Measurements from ENCODE around the gene GPC1. TPM values are rescaled to one million over a fixed set of nuclear protein-coding genes. Genes with fewer than 3 reads are reported as not detected.

The GPC1 gene
- total and polyA plus RNA-seq, 2 of the 4 experiments (the other 2 are of a cell fraction), result 16.0 to 211 TPM

GRCh38 chr2:240460781-240461431 lies 25.4 kb downstream of the GPC1 start:
- no peak overlapping the region for H4K8ac ChIP-seq (ENCODE audit: low read depth in 2 of 2, low read length in 2 of 2)
- H3K56ac ChIP-seq (ENCODE audit: extremely low read depth, insufficient read depth, low read length), result no peak overlapping the region
- no peak overlapping the region for H3K14ac ChIP-seq (replicated peaks; ENCODE audit: low read depth, low read length)
- H3K9ac ChIP-seq (ENCODE audit: low read depth, low read length), result no peak overlapping the region
- no peak for TF ChIP-seq MXI1 (IDR thresholded peaks at IDR 0.05; ENCODE audit: borderline replicate concordance, low read depth, low read length)
- no peak for TF ChIP-seq MAZ (IDR thresholded peaks at IDR 0.05; ENCODE audit: borderline replicate concordance, low read depth, low read length)
- H3K4me2 ChIP-seq (ENCODE audit: low read depth, low read length), result no peak overlapping the region
- no peak overlapping the region for H2BK120ac ChIP-seq (ENCODE audit: low read depth, low read length)
- WGBS, 2 experiments (ENCODE audit: extremely low coverage in 2 of 2, insufficient read length in 1 of 2), result 94% methylated on average over 3 of the region's 16 CpGs; no CpG with 5 or more reads in 1 of the 2 experiments
- dilution Hi-C loops (cut with HindIII; ENCODE audit: low sequenced_read_pairs, unreplicated experiment) (no loop called here), intact Hi-C loops (cut with micrococcal nuclease) (no loop called here), in situ Hi-C loops (cut with MboI; ENCODE audit: low sequenced_read_pairs) (no loop called here)
- H4K91ac ChIP-seq (ENCODE audit: insufficient read depth, low read depth, low read length), result no peak overlapping the region
- H2BK20ac ChIP-seq (ENCODE audit: low read depth, low read length), result no peak overlapping the region
- peaks cover 38% of the 10 kb centered on the region for H3K36me3 ChIP-seq (ENCODE audit: control insufficient read depth, insufficient read depth, low read length)
- peaks cover 19% of the 10 kb centered on the region for H4K20me1 ChIP-seq (ENCODE audit: insufficient read depth, low read length)
- no peak overlapping the region for H3K23ac ChIP-seq (ENCODE audit: low read depth, low read length)
- no peak overlapping the region for H2AFZ ChIP-seq (replicated peaks; ENCODE audit: low read length, poor library complexity)
- no TSS peak for BruUV-seq (replicated peaks)
- ATAC-seq (ENCODE audit: low read depth) (no peak), DNase-seq (no peak)
- H2BK15ac ChIP-seq (ENCODE audit: low read depth, low read length), result no peak overlapping the region
- peaks cover 4% of the 10 kb centered on the region; the same call in 1 of the 2 replicates for H3K9me1 ChIP-seq (ENCODE audit: insufficient read depth, low read length)
- no peak overlapping the region for H2AK9ac ChIP-seq (replicated peaks; ENCODE audit: low read depth, low read length, poor library complexity)
- H3K27ac ChIP-seq (ENCODE audit: insufficient read depth, low read length), result no peak overlapping the region
- H2BK5ac ChIP-seq (ENCODE audit: low read depth, low read length, poor library complexity, severe bottlenecking), result no peak overlapping the region
- no peak overlapping the region for H4K5ac ChIP-seq (ENCODE audit: low read depth, low read length)
- H2AK5ac ChIP-seq (ENCODE audit: low read depth, low read length), result no peak overlapping the region
- H3K18ac ChIP-seq (ENCODE audit: low read depth, low read length), result no peak overlapping the region
- CTCF ChIA-PET, result no interaction called here
- H3K27me3 ChIP-seq (ENCODE audit: control insufficient read depth, insufficient read depth, low read length), result no peaks in the 10 kb centered on the region
- H3K4me3 ChIP-seq (ENCODE audit: insufficient read depth, low read depth, low read length), result no peak overlapping the region
- no peaks in the 10 kb centered on the region for H3K4me1 ChIP-seq (ENCODE audit: control insufficient read depth, insufficient read depth, low read length)
- POLR2A ChIA-PET (ENCODE audit: unreplicated experiment), result no interaction called here
- H3K9me3 ChIP-seq (ENCODE audit: control insufficient read depth, insufficient read depth, low read length), result no peaks in the 10 kb centered on the region
- H3K4ac ChIP-seq (ENCODE audit: low read depth, low read length), result no peak overlapping the region
- H3K79me1 ChIP-seq (ENCODE audit: low read depth in 1 of 2, low read length in 2 of 2), result peaks cover 0 to 24% of the 10 kb centered on the region in 2 experiments; a peak in 2 of 4 replicates
